GM18502 (cell line): ENCODE data around the gene MLLT10.

ENCODE experiments used
- ATAC-seq: cut with Tn5 transposase; IDR thresholded peaks from one replicate; pipeline ENCODE4 v1.9.1; 2021; ENCODE audit warnings: mild to moderate bottlenecking; ENCODE audit not compliant: unreplicated experiment, poor library complexity

MLLT10 gene

DNA sequence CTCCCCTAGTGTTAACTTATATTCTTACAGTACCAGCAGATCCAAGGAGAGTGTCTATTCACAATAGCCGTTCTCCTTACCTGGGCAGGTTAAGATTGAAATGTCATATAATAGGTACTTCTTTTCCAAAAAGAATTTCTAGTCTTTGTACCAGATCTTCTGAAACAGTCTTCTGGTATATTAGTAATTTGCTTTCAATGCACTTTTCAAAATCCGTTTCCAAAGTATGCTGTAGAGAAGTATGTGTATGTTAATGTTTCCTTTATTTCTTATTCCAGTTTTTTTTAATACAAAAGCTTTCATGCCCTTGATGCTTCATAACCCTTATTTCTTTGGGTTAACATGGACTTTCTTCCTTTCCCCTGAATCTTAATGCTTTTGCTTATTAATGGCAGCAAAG is 188.2 kb downstream of the MLLT10 start:
- ATAC-seq = no peak

DNA sequence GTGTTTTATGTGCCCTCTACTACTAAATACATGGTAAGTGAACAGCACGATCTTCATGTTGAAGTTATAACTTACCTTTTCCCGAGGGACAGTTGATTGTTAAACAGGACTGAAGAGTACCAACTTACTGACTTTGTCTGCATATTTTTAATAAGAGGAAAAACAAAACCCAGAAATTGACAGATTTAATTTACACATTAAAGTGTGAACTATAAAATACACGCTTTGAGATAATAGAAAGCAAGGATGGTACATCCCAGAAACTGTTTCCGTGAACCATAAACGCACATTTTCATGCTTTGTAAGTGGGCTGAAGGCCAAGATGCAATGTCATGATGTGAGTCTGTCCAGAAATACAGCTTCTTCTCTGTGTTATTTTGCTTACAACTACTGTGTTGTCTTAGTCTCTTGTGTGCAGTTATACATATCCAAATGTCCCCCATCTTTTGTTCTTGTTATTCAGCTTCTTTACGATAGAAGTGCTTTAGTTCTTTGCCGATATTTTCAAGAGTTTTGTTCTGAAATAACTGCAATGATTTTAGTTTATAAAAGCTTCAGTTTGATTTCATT is 190.1 kb downstream of the MLLT10 start:
- no peak for ATAC-seq

DNA sequence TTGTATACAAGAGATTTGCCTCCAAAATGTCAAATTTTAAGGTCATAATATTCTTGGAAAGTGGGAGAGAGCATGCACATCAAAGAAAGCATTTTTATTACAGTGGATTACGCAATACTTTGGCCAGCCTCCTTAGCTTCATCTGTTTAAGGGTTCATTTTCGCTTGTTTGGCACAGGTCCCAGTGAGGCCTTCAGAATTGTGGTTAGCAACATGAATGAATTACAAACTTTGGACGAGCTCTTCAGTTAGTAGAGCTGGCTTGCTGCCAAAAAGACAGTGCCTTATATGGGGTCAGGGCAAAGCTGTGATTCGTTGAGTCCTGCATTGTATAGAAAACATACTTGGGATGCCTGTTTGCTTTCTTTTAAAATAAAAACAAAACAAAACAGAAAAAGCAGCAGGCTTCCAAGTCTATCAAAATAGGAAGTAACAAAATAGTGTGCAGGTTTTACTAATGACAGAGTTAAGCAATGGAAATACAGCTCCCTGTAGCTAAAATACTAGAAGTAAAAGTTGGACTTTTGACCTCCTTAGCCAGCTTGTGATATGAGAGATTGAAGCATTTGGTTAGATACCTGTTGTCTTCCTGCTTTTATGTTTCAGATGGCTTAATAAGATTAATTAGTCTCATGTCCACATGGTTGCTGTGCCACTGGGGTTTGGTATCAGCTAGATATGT is 190.8 kb downstream of the MLLT10 start:
- peak; percentile 88 for ATAC-seq

DNA sequence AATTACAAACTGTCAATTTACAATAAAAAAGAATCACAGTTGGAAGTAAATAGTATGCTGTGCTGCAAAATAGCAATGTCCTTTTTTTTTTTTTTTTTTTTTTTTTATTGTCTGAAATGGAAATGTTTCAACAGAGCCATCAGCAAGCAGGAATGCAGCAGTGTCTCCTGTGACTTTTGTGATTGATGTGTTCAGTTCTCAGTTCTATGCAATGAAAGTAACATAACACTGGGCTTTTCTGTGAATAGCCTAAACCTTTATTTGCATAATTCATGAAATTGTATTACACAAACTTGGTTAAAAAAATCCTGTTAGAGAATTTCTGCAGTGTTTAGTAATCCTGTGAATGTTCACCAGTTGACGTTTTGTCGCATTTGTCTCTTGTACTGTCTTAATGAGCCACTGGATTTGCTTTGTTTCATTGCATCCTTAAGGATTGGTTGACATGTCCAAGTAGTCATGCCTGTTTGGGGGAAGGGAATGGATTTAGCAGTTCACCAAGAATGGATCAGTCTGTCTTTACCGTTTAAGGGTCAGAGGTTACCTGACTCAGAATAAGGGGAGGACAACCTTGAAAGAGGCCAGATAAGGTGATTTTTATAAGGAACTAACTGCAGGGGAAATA is 192.7 kb downstream of the MLLT10 start:
- no peak for ATAC-seq

DNA sequence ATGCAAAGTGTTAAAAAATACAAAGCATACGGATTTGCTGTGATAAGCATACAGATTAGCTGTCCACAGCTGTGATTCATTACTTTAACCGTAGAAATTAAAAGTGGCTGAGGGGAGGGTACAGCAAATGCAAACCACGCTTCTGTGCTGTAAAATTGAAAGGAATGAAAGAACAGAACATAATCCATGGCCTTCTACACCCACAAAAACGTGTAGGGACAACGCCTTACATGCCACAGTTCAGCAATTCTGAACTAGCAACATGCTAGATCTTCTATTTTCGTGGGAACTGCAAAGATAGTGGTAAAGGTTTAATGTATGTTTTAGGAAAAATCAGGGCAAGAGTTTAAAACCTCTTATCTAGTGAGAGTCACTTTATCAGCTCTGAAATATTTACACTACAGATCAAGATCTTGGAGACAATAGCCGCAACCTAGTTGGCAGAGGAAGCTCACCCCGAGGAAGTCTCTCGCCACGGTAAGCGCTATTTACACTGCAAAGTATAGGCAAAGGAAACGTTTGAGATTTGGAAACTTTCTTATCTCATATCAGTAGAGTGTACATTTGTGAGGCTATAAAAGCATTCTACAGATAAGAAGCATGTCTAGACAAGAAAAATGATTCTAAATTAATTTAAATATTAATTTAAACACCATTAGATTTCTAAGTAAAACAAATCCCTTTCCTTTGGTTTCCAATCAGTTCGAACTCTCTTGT is 193.6 kb downstream of the MLLT10 start:
- ATAC-seq = no peak

DNA sequence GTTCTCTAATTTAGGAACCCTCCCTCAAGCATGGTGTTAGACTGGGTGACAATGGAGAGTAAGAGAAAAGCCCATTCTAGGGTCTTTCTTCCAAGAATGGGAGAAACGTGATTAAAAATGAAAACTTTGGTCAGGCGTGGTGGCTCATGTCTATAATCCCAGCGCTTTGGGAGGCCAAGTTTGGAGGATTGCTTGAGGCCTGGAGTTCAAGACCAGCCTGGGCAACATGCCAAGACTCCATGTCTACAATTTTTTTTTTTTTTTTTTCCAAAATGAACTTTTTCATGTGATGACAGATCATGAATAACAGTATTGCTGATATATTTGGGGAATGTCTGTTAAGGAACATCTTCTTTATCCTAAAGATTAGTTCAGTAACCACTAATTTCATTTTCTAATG is 194.6 kb downstream of the MLLT10 start:
- ATAC-seq = no peak

DNA sequence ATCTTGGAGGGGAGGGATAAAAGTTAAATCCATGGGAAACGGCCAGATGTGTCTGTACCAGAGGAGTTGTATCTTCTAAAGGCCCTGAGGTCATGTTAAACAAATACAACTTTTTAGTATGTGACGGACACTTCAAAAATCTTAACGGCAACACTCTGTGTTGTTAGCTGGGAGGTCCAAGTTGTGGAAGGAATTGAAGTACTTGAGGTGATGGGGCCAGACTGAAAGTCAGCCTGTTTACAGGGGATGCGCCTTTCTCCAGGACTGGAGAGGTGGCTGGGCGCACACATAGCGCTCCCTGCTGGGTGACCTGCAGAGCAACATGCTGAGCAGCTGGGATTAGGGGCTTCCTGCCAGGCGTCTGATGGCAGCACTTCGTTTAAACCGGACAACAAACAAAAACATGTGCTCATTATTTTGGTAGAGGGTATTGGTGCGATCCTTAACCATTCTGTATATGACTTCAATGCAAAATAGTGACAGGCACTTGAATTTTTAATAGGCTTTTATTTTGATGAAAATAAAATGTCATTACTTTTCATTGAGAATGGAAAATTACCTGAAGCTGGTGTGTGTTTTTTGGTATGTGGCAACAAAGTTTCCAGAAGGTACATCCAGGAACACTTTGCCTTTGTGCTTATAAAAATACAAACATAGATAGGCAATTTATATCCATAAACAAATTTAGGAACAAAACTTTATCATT is 198.2 kb downstream of the MLLT10 start:
- ATAC-seq = peak; percentile 93

DNA sequence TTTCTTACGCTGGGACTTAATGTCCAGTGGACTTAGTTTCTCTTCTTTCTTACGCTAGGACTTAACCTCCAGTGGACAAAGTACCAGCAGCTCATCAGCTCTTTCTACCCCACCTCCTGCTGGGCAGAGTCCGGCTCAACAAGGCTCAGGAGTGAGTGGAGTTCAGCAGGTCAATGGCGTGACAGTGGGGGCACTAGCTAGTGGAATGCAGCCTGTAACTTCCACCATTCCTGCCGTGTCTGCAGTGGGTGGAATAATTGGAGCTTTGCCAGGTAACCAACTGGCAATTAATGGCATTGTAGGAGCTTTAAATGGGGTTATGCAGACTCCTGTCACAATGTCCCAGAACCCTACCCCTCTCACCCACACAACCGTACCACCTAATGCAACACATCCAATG is 199.7 kb downstream of the MLLT10 start:
- no peak for ATAC-seq

DNA sequence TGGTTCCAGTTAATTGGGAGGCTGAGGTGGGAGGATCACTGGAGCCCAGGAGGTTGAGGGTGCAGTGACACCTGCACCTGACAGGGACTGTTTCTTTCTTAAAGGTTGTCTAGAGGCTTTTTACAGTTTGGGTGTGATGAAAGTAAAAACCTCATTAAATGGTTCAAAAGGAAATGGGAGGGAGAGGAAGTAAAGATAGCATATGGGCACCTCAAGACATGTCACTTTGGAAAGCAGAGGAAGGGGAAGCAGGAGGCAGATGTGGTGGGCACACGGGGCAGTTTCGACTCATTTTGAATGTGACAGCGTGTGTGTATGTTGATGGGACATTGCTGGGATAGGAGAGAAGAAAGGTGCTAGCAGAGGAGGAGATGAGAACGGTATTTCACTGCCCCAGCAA is 203.1 kb downstream of the MLLT10 start:
- no peak for ATAC-seq

DNA sequence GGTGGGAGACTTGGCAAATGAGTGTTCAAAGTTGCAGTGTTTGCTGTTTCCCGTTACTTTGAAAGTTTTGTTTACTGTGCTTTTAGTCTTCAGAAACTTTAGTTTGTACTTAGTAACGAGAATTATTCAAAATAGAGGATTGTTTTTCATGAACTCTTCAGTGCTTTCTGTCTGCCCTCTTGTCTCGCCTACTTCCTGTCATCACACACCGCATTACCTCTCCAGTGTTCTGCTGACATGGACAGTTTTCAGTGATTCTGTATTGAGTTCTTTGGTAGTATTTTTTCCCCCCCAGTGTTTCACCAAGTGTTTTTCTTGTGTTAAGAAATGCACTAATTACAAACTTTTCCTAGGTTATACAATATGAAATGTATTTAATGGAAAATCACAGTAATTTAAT is 207.0 kb downstream of the MLLT10 start:
- ATAC-seq = no peak

DNA sequence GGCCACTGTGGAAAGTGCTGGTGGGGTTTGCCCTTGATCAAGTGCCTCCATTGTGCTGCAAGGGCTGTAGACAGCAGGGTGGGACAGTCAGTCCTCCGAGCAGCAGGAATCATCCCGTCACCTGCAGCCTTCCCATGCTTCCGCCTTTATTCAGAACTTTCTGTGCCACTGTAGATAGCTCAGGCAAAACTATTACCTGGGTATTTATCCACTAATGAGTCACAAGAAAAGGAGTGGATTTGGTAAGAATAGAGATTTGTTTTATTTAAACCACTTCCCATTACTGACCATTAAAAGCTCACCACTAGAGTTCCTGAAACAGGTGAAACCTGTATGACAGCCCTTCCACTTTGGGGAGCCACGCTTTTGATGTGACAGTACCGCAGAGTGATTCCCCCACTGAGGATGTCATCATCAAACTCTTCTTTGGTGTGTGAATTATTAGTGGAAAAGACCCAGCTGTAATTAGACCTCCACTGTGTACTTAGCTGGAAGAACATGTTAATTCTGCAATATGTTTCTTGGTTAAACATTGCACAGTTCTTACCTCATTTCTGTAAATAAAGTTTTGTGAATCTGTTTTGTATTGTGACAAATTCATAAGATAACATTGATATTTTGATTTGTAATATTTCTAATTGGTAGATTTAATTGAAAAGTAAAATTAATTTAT is 208.8 kb downstream of the MLLT10 start:
- ATAC-seq = no peak

DNA sequence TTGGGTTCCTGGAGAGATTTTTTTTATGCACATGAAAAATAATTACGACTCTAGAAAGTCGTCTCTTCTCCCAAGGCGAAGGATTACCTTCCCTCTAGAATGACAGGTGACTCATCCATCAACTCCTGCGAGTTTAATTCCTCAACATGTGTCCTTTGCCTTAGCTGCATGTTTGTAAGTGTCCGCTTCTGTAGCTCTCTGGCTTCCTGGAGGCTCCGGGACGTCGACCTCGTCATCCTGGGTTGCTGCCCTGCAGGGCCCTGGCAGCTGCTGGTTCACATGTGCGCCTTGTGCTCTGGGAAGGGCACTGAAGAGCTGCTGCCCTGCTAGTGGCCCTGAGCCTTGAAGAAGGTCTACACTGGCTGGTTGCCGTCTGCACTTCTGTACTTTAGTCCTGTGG is 210.2 kb downstream of the MLLT10 start:
- no peak for ATAC-seq

DNA sequence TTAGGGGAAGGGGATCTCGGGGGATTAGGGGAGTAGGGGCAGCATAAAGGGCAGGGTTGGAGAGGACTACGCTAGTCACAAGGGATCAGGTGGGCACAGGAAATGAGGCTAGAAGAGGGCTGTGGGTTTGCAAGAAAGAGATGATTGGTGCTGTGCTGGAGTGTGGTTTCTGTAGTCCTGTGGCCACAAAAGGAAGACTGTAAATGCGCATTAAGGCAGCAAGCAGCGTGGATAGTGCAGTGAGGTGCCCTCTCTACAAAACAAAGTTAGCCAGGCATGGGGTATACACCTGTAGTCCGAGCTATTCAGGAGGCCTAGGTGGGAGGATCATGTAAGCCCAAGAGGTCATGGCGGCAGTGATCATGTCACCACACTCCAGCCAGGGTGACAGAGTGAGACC is 212.1 kb downstream of the MLLT10 start:
- ATAC-seq = no peak

DNA sequence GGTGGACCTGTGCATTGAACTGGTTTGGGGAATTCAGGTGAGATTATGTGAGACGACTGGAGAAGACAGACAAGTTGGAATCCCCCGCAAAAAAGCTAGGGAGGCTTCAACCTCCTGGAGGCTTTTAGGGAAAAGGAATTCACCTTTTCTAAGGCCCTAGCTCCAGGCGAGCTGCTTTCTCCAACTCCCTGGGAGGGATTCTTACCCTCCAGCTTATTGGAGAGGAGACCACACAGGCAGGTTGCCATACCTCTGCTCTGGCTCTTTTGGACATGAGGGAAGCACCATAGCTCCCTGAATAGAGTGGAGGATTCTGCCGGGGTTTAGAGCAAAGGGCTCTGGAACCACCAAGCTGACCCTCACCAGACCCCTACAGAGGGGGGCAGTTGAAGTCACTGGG is 213.8 kb downstream of the MLLT10 start:
- no peak for ATAC-seq

DNA sequence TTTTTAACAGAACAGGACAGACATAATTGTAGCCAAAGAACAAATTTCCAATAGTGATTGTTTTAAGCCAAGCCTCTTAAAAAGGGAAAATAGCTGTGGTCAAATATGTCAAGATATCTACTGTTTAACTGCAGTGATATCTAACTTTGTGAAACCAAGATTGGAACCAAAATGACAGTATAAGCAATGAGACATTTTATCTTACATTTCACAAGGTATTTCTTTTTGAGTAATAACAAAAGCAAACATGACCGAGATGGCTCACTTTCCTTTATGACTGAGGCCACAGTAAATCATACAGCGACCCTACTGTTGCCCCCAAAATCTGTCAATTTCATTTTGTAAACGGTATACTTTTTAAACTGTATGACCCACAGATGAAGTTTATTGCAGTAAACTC is 215.8 kb downstream of the MLLT10 start:
- no peak for ATAC-seq

DNA sequence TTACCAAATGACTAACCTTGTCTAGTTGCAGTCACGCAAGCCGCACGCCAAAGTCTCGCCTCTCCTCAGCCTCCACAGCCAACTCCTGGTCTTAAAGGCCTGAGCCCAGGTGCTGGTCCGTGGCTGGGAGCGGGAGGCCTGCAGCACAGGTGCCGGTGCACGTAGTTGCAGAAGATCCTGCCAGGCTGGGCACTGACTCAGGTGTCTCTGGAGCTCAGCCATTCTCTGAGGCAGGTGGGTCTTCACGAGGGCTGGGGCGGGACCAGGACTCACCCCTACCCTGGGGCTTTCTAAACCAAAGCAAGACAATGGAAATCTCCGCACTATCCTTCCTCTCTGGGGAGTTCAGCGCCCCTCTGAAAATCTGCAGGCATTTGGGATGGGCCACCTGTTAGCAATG is 216.4 kb downstream of the MLLT10 start:
- no peak for ATAC-seq

DNA sequence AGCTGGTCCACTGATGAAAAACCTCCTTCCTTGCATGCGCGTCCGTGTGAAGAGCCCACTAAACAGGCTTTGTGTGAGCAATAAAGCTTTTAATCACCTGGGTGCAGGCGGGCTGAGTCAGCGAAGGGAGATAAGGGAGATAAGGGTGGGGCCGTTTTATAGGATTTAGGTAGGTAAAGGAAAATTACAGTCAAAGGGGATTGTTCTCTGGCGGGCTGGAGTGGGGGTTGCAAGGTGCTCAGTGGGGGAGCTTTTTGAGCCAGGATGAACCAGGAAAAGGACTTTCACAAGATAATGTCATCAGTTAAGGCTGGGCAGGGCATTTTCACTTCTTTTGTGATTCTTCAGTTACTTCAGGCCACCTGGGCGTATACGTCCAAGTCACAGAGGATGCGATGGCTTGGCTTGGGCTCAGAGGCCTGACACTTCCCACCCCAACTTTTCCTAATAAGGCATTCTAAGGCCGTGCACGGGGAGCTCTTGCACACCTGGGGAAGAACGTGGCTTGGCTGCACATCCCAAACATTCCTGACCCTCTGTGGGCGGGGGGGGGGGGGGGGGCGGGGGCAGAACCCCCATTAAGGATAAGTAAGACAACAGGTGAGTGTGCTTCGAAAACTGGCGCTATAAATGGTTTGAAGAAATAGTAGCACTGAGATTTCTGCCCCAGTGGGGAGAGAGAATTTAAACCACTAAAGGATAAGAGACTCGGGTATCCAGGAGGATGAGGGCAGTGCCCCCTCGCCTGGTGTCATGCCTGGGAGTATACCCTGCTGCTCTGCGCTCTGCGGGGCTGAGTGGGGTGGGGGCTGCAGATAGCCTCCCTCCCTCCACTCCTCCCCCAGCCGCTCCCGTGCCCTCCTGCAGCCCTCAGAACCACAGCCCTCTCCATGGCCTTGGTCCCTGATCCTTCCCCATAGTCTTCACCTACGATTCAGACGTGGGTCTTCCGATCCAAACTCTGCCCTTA is 217.6 kb downstream of the MLLT10 start:
- no peak for ATAC-seq

DNA sequence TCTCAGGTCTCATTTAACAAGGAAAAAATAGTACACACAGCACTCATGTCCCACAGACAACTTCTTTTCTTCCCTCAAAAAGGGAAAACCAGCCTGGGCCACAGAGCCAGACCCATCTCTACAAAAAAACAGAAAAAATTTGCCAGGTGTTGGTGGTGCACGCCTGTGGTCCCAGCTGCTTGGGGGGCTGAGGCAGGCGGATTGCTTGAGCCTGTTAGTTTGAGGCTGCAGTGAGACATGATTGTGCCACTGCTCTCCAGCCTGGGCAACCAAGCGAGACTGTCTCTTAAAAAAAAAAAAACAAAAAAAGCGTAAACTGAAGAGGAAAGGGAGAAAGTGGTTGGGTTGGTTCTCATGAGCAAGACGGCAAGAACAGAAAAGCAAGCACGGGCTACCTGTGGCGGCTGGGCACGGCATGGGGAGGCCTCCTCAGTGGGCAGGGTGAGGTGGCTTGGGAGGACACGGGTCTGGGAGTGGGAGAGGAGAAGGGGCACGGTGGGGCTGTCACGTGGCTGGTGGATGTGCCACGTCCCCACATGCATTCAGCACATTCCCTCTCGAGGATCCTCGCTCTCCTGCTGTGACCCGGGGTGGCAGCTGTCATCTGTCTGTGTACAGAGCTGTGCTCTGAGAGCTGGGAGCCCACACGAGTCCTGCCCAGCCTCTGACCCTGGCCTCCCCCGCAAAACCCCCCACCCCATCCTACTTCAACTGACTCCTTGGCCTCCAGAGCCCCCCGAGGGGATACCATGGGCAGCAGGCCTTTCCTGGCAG is 219.7 kb downstream of the MLLT10 start:
- no peak for ATAC-seq
